Choroid plexus epithelial cell (primary cell): ENCODE data around the gene HMCN1.

Source experiments
- DNase-seq: peaks from one replicate; pipeline ENCODE4 v3.0.0-alpha.2; 2010; ENCODE audit warnings: low read depth
- H3K4me3 ChIP-seq: 2 replicates; pipeline ENCODE4 v1.5.1; 2011; ENCODE audit warnings: low read depth, mild to moderate bottlenecking, control low read depth, low read length, moderate library complexity
- CTCF ChIP-seq: conservative IDR thresholded peaks from 2 replicates; pipeline ENCODE4 v1.5.1; 2011; ENCODE audit warnings: low read depth, mild to moderate bottlenecking, control low read depth, inconsistent platforms, low read length, moderate library complexity

Gene HMCN1

GRCh38 chr1:185911978-185912377 lies 177.8 kb downstream of the HMCN1 start:
- H3K4me3 ChIP-seq: no peak overlapping the region
- no peak for DNase-seq
- TF ChIP-seq CTCF: no peak

- no peak for DNase-seq
- H3K4me3 ChIP-seq: no peak overlapping the region
Observed at GRCh38 chr1:185912504-185912903, 178.3 kb downstream of the HMCN1 start.

GRCh38 chr1:185914089-185914488 lies 179.9 kb downstream of the HMCN1 start:
- no peak overlapping the region for H3K4me3 ChIP-seq
- no peak for TF ChIP-seq CTCF
- DNase-seq: no peak

More at GRCh38 chr1:185912504-185912903, 178.3 kb downstream of the HMCN1 start:
- TF ChIP-seq CTCF: no peak

- no peak overlapping the region for H3K4me3 ChIP-seq
- DNase-seq: no peak
- TF ChIP-seq CTCF: no peak
Observed at GRCh38 chr1:185916861-185917260, 182.7 kb downstream of the HMCN1 start.

- no peak for TF ChIP-seq CTCF
- peak; percentile 79 for DNase-seq
- H3K4me3 ChIP-seq: no peak overlapping the region
Observed at GRCh38 chr1:185917646-185918045, 183.5 kb downstream of the HMCN1 start.

- TF ChIP-seq CTCF: no peak
- H3K4me3 ChIP-seq: no peak overlapping the region
- DNase-seq: no peak
Observed at GRCh38 chr1:185920602-185921001, 186.4 kb downstream of the HMCN1 start.

- DNase-seq: no peak
- no peak for TF ChIP-seq CTCF
- H3K4me3 ChIP-seq: no peak overlapping the region
Observed at GRCh38 chr1:185921636-185922035, 187.4 kb downstream of the HMCN1 start.
